IMR-90 (cell line): ENCODE results near the gene NXPE3. TPM values are rescaled to one million over a fixed set of nuclear protein-coding genes. Genes with fewer than 3 reads are reported as not detected.

ENCODE experiments used
- ATAC-seq: fragments of 200-7000 bp; cut with Tn5 transposase; 2 replicates; pipeline ENCODE4 v1.9.1; 2020; ENCODE audit warnings: low read depth, mild to moderate bottlenecking, moderate library complexity
- BruUV-seq: library from RNA; stranded (reverse); fragments of 400-500 nt; replicated peaks from 2 replicates; lab custom pipeline; 2021; lab: Mats Ljungman, UMichigan
- CTCF ChIA-PET: fragments of 300-600 bp; formaldehyde crosslinking; extraction: SDS; loops from one replicate; lab custom pipeline; 2021; ENCODE audit warnings: antibody characterized with exemption; lab: Yijun Ruan, JAX
- POLR2A ChIA-PET: fragments of 300-600 bp; sonication (Branson Sonifier 250); formaldehyde crosslinking; loops from one replicate; lab custom pipeline; 2022; ENCODE audit warnings: antibody characterized with exemption; ENCODE audit not compliant: unreplicated experiment; lab: Charles Lee
- DNase-seq: peaks from one replicate; pipeline ENCODE4 v3.0.0; 2013
- H2AFZ ChIP-seq: replicated peaks from 2 replicates; pipeline ENCODE3; 2013; ENCODE audit warnings: low read length, mild to moderate bottlenecking; ENCODE audit not compliant: poor library complexity
- H2AK5ac ChIP-seq: 2 replicates; pipeline ENCODE4 v1.6.1; 2013; ENCODE audit warnings: low read depth, low read length, inconsistent platforms
- H2AK9ac ChIP-seq: replicated peaks from 2 replicates; pipeline ENCODE3; 2013; ENCODE audit warnings: mild to moderate bottlenecking, low read depth, low read length, moderate library complexity; ENCODE audit not compliant: poor library complexity
- H2BK120ac ChIP-seq: 2 replicates; pipeline ENCODE4 v1.6.1; 2013; ENCODE audit warnings: low read depth, low read length, inconsistent platforms
- H2BK15ac ChIP-seq: 3 replicates; pipeline ENCODE4 v1.6.1; 2013; ENCODE audit warnings: low read depth, low read length, inconsistent platforms
- H2BK20ac ChIP-seq: 2 replicates; pipeline ENCODE4 v1.6.1; 2013; ENCODE audit warnings: low read depth, mild to moderate bottlenecking, inconsistent platforms, low read length, moderate library complexity
- H2BK5ac ChIP-seq: 2 replicates; pipeline ENCODE4 v1.6.1; 2013; ENCODE audit warnings: mild to moderate bottlenecking, low read depth, low read length, inconsistent platforms; ENCODE audit not compliant: poor library complexity, severe bottlenecking
- H3K14ac ChIP-seq: replicated peaks from 2 replicates; pipeline ENCODE4 v1.6.1; 2013; ENCODE audit warnings: low read depth, low read length, inconsistent platforms
- H3K18ac ChIP-seq: 2 replicates; pipeline ENCODE4 v1.6.1; 2013; ENCODE audit warnings: low read depth, low read length, control low read depth
- H3K23ac ChIP-seq: 2 replicates; pipeline ENCODE4 v1.6.1; 2013; ENCODE audit warnings: low read depth, low read length, inconsistent platforms
- H3K27ac ChIP-seq: 2 replicates; pipeline ENCODE4 v1.5.1; 2013; ENCODE audit warnings: mild to moderate bottlenecking, control low read depth, low read length; ENCODE audit not compliant: insufficient read depth
- H3K27me3 ChIP-seq: 2 replicates; pipeline ENCODE4 v1.6.1; 2013; ENCODE audit warnings: low read length; ENCODE audit not compliant: control insufficient read depth, insufficient read depth
- H3K36me3 ChIP-seq: 2 replicates; pipeline ENCODE4 v1.6.1; 2013; ENCODE audit warnings: low read length, mixed read lengths; ENCODE audit not compliant: control insufficient read depth, insufficient read depth
- H3K4ac ChIP-seq: 2 replicates; pipeline ENCODE4 v1.6.1; 2013; ENCODE audit warnings: low read depth, low read length, inconsistent platforms
- H3K4me1 ChIP-seq: 2 replicates; pipeline ENCODE4 v1.6.1; 2013; ENCODE audit warnings: low read length, mixed read lengths; ENCODE audit not compliant: control insufficient read depth, insufficient read depth
- H3K4me2 ChIP-seq: 2 replicates; pipeline ENCODE4 v1.6.1; 2013; ENCODE audit warnings: low read depth, mild to moderate bottlenecking, control low read depth, low read length, moderate library complexity
- H3K4me3 ChIP-seq: 2 replicates; pipeline ENCODE4 v1.5.1; 2013; ENCODE audit warnings: low read depth, mild to moderate bottlenecking, control low read depth, low read length, moderate library complexity; ENCODE audit not compliant: insufficient read depth
- H3K56ac ChIP-seq: 2 replicates; pipeline ENCODE4 v1.6.1; 2013; ENCODE audit warnings: low read length, inconsistent platforms; ENCODE audit not compliant: insufficient read depth; ENCODE audit errors: extremely low read depth
- H3K79me1 ChIP-seq, 2 experiments: 2 replicates each; pipeline ENCODE4 v1.6.1; 2013; ENCODE audit warnings: low read length in 2 of 2, inconsistent platforms in 1 of 2, low read depth in 1 of 2
- H3K9ac ChIP-seq: 2 replicates; pipeline ENCODE4 v1.6.1; 2013; ENCODE audit warnings: low read depth, low read length, control low read depth
- H3K9me1 ChIP-seq: 2 replicates; pipeline ENCODE4 v1.6.1; 2013; ENCODE audit warnings: low read length, inconsistent platforms; ENCODE audit not compliant: insufficient read depth
- H3K9me3 ChIP-seq: 2 replicates; pipeline ENCODE4 v1.6.1; 2013; ENCODE audit warnings: low read length; ENCODE audit not compliant: control insufficient read depth, insufficient read depth
- H4K20me1 ChIP-seq: 2 replicates; pipeline ENCODE4 v1.6.1; 2013; ENCODE audit warnings: low read length, inconsistent platforms; ENCODE audit not compliant: insufficient read depth
- H4K5ac ChIP-seq: 2 replicates; pipeline ENCODE4 v1.6.1; 2013; ENCODE audit warnings: mild to moderate bottlenecking, low read depth, low read length, control low read depth
- H4K8ac ChIP-seq, 2 experiments: 2 replicates each; pipeline ENCODE4 v1.6.1; 2013; ENCODE audit warnings: low read depth in 2 of 2, low read length in 2 of 2, control low read depth in 1 of 2, inconsistent platforms in 1 of 2
- H4K91ac ChIP-seq: 2 replicates; pipeline ENCODE4 v1.6.1; 2013; ENCODE audit warnings: low read depth, low read length, inconsistent platforms; ENCODE audit not compliant: insufficient read depth
- BHLHE40 ChIP-seq: fragments of 150-350 bp; IDR thresholded peaks from 2 replicates; pipeline ENCODE4 v1.6.1; 2016; ENCODE audit warnings: mild to moderate bottlenecking, low read depth, low read length
- CEBPB ChIP-seq: IDR thresholded peaks from 2 replicates; pipeline ENCODE4 v1.6.1; 2012; ENCODE audit warnings: low read depth, low read length, improper control_type of control experiment
- FOS ChIP-seq: fragments of 150-350 bp; IDR thresholded peaks from 2 replicates; pipeline ENCODE4 v1.6.1; 2016; ENCODE audit warnings: low read depth, low read length
- MAFK ChIP-seq: IDR thresholded peaks from 2 replicates; pipeline ENCODE4 v1.6.1; 2012; ENCODE audit warnings: low read depth, low read length, improper control_type of control experiment
- MAZ ChIP-seq: IDR thresholded peaks from 2 replicates; pipeline ENCODE4 v1.6.1; 2012; ENCODE audit warnings: low read depth, mild to moderate bottlenecking, low read length, improper control_type of control experiment, moderate library complexity, borderline replicate concordance
- MXI1 ChIP-seq: IDR thresholded peaks from 2 replicates; pipeline ENCODE4 v1.6.1; 2012; ENCODE audit warnings: low read depth, mild to moderate bottlenecking, low read length, moderate library complexity, borderline replicate concordance
- NFE2L2 ChIP-seq: fragments of 150-350 bp; IDR thresholded peaks from 2 replicates; pipeline ENCODE4 v1.6.1; 2016; ENCODE audit warnings: low read depth, mild to moderate bottlenecking, low read length
- RAD21 ChIP-seq: IDR thresholded peaks from 2 replicates; pipeline ENCODE4 v1.6.1; 2012; ENCODE audit warnings: low read length, improper control_type of control experiment
- RCOR1 ChIP-seq: IDR thresholded peaks from 2 replicates; pipeline ENCODE4 v1.6.1; 2012; ENCODE audit warnings: mild to moderate bottlenecking, low read length, improper control_type of control experiment; ENCODE audit not compliant: insufficient replicate concordance
- RFX5 ChIP-seq: IDR thresholded peaks from 2 replicates; pipeline ENCODE4 v1.8.0; 2012; ENCODE audit warnings: low read depth, mild to moderate bottlenecking, low read length, moderate library complexity
- WGBS, 2 experiments: methylation state at CpG; one replicate each; pipeline versions ENCODE4 v1.1.5 to v1.1.7; 2013; ENCODE audit warnings: missing lambda C conversion rate in 2 of 2; ENCODE audit not compliant: insufficient read length in 1 of 2; ENCODE audit errors: extremely low coverage in 2 of 2; 5-methylcytosine and 5-hydroxymethylcytosine counted together
- dilution Hi-C: fragments of 300-500 bp; cut with HindIII; formaldehyde crosslinking; loops from one replicate; pipeline ENCODE4 v1.14.3; 2018; ENCODE audit warnings: low sequenced_read_pairs; ENCODE audit not compliant: unreplicated experiment
- in situ Hi-C: fragments of 300-500 bp; cut with MboI; formaldehyde crosslinking; loops from 3 replicates; pipeline ENCODE4 v1.14.3; 2019; ENCODE audit warnings: low sequenced_read_pairs, inconsistent platforms, mixed read lengths
- intact Hi-C: fragments of 100-400 bp; cut with micrococcal nuclease; formaldehyde crosslinking; loops from 2 replicates; pipeline ENCODE4 v1.10.0; 2022
- polyA plus RNA-seq, 3 experiments: library from polyadenylated mRNA; depleted of rRNA; stranded (reverse); fragments of >200 nt; gene quantifications; 2 replicates each; pipeline ENCODE4 v1.2.3, GENCODE V29; 2012; ENCODE audit warnings: low replicate concordance in 1 of 3
- total RNA-seq: library from RNA; depleted of rRNA; stranded (reverse); fragments of >200 nt; gene quantifications from 2 replicates; pipeline ENCODE4 v1.2.3, GENCODE V29; 2012
- TF ChIP-seq, protein P1 (sequence below): fragments of 150-350 bp; IDR thresholded peaks from 2 replicates; pipeline ENCODE4 v1.6.1; 2016; ENCODE audit warnings: low read depth, mild to moderate bottlenecking, low read length, moderate library complexity, borderline replicate concordance
- TF ChIP-seq, protein P2 (sequence below): conservative IDR thresholded peaks from 2 replicates; pipeline ENCODE4 v1.5.1; 2012; ENCODE audit warnings: mild to moderate bottlenecking, low read depth, low read length, improper control_type of control experiment

NXPE3 gene
- total and polyA plus RNA-seq, 2 of the 4 experiments (the other 2 are of a cell fraction) = 20.0 to 23.8 TPM

DNA sequence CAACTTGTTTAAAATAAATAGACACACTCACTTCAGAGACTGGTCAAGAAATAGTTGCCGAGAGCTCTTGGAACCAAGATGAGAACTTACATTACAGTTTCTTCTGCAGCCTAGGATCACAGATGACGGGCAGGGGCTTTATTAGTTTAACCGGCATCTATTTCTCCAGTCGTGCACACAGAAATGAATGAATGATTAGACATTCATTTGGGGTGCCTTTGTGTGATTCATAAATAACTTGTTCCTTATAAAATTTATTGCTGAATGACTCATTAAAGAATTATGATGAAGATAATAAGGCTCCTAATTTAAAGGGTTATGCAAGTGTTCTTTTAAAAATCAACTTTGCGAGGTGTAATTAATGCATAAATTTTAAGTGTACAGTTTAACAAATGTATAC, 91.1 kb downstream of the NXPE3 start:
- BruUV-seq = no TSS peak
- no peaks in the 10 kb centered on the region for H4K20me1 ChIP-seq
- no peaks in the 10 kb centered on the region for H3K27me3 ChIP-seq
- H3K56ac ChIP-seq = no peak overlapping the region
- no peak overlapping the region for H2BK20ac ChIP-seq
- no peak overlapping the region for H3K18ac ChIP-seq
- ATAC-seq = no peak
- peak overlapping the region; percentile 49 for H3K23ac ChIP-seq
- no peak overlapping the region for H2AFZ ChIP-seq
- H3K14ac ChIP-seq = no peak overlapping the region
- H2AK5ac ChIP-seq = no peak overlapping the region
- TF ChIP-seq MAZ (no peak), CEBPB (no peak), MAFK (no peak), MXI1 (no peak), RFX5 (no peak), FOS (no peak), BHLHE40 (no peak), NFE2L2 (no peak), RAD21 (no peak), RCOR1 (no peak)
- TF ChIP-seq, protein P1, sequence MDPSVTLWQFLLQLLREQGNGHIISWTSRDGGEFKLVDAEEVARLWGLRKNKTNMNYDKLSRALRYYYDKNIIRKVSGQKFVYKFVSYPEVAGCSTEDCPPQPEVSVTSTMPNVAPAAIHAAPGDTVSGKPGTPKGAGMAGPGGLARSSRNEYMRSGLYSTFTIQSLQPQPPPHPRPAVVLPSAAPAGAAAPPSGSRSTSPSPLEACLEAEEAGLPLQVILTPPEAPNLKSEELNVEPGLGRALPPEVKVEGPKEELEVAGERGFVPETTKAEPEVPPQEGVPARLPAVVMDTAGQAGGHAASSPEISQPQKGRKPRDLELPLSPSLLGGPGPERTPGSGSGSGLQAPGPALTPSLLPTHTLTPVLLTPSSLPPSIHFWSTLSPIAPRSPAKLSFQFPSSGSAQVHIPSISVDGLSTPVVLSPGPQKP = no peak
- TF ChIP-seq, protein P2, sequence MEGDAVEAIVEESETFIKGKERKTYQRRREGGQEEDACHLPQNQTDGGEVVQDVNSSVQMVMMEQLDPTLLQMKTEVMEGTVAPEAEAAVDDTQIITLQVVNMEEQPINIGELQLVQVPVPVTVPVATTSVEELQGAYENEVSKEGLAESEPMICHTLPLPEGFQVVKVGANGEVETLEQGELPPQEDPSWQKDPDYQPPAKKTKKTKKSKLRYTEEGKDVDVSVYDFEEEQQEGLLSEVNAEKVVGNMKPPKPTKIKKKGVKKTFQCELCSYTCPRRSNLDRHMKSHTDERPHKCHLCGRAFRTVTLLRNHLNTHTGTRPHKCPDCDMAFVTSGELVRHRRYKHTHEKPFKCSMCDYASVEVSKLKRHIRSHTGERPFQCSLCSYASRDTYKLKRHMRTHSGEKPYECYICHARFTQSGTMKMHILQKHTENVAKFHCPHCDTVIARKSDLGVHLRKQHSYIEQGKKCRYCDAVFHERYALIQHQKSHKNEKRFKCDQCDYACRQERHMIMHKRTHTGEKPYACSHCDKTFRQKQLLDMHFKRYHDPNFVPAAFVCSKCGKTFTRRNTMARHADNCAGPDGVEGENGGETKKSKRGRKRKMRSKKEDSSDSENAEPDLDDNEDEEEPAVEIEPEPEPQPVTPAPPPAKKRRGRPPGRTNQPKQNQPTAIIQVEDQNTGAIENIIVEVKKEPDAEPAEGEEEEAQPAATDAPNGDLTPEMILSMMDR = no peak
- no peaks in the 10 kb centered on the region for H3K36me3 ChIP-seq
- in situ Hi-C loops = no loop called here
- intact Hi-C loops = no loop called here
- 0 out of 2 replicates have a peak, but pooled peaks cover 6% of the 10 kb centered on the region for H3K9me1 ChIP-seq
- no peak overlapping the region for H4K8ac ChIP-seq
- H2AK9ac ChIP-seq = peak overlapping the region; percentile 47
- H3K4me3 ChIP-seq = no peak overlapping the region
- no CpG with 5 or more reads among the region's 5 CpGs for WGBS, 2 experiments
- no peak overlapping the region for H3K4me2 ChIP-seq
- no peak overlapping the region; the same call in 2 of the 3 replicates for H2BK15ac ChIP-seq
- no peak overlapping the region for H4K5ac ChIP-seq
- no peak overlapping the region for H2BK5ac ChIP-seq
- dilution Hi-C loops = no loop called here
- no peak overlapping the region for H3K27ac ChIP-seq
- DNase-seq = no peak
- no peak overlapping the region for H4K91ac ChIP-seq
- H3K9ac ChIP-seq = no peak overlapping the region
- no peaks in the 10 kb centered on the region for H3K79me1 ChIP-seq
- H2BK120ac ChIP-seq = 0 out of 2 replicates have a peak overlapping the region, but pooled peaks have one; percentile 10
- H3K9me3 ChIP-seq = no peaks in the 10 kb centered on the region
- H3K4me1 ChIP-seq = peaks cover 12% of the 10 kb centered on the region
- H3K4ac ChIP-seq = no peak overlapping the region
- ChIA-PET POLR2A (no interaction called here), CTCF (interaction anchor here (0.6 kb wide), 1 partner anchor 9 kb away, joined by 4 read pairs; no protein-coding TSS in a partner anchor)
